Vagina (tissue), 2 donors: ENCODE results near the gene PCBP3. TPM values are rescaled to one million over a fixed set of nuclear protein-coding genes. Genes with fewer than 3 reads are reported as not detected.
A peak's percentile ranks its signal among the peaks of the same experiment; 100 is the strongest.

Experiments used
- DNase-seq, 2 donors: peaks; one replicate each; pipeline ENCODE4 v3.0.0-alpha.2; 2017; ENCODE audit errors: extremely low spot score in 2 of 2
- H3K27ac ChIP-seq: fragments of 200-600 bp; sonication (generic); one replicate; pipeline ENCODE4 v1.5.1; 2019
- H3K27me3 ChIP-seq: fragments of 200-600 bp; sonication (generic); one replicate; pipeline ENCODE4 v1.5.1; 2019
- H3K36me3 ChIP-seq, 2 donors: fragments of 200-600 bp; sonication (generic); one replicate each; pipeline ENCODE4 v1.5.1; 2017 to 2019
- H3K4me1 ChIP-seq: fragments of 200-600 bp; sonication (generic); one replicate; pipeline ENCODE4 v1.5.1; 2019
- H3K4me3 ChIP-seq, 2 donors: fragments of 200-600 bp; sonication (generic); 1 replicate in 1 of 2; 2 replicates in 1 of 2; pipeline ENCODE4 v1.5.1; 2016 to 2019
- H3K9me3 ChIP-seq: fragments of 200-600 bp; sonication (generic); one replicate; pipeline ENCODE4 v1.5.1; 2019
- CTCF ChIP-seq, 3 experiments: fragments of 450-650 bp in 2 of 3; fragments of 200-600 bp in 1 of 3; sonication (generic) in 1 of 3; IDR thresholded peaks; one replicate each; pipeline ENCODE4 v1.5.1; 2017 to 2019; ENCODE audit warnings: antibody characterized with exemption in 3 of 3, mild to moderate bottlenecking in 2 of 3, moderate library complexity in 2 of 3
- POLR2A ChIP-seq, 2 donors: fragments of 450-650 bp; IDR thresholded peaks; one replicate each; pipeline ENCODE4 v1.6.1; 2017; ENCODE audit warnings: antibody characterized with exemption in 2 of 2, mild to moderate bottlenecking in 2 of 2, moderate library complexity in 2 of 2
- POLR2AphosphoS5 ChIP-seq, 2 donors: sonication (generic); formaldehyde crosslinking; IDR thresholded peaks; one replicate each; pipeline ENCODE4 v1.9.0; 2017; ENCODE audit warnings: antibody characterized with exemption in 2 of 2, mild to moderate bottlenecking in 2 of 2, low read depth in 1 of 2; ENCODE audit not compliant: insufficient read depth in 1 of 2
- intact Hi-C: fragments of 100-400 bp; cut with DNase I; formaldehyde crosslinking; loops from one replicate; pipeline ENCODE4 v1.15.1; 2023
- total RNA-seq: library from RNA; depleted of rRNA; stranded (reverse); fragments of >200 nt; gene quantifications from one replicate; pipeline ENCODE4 v1.2.3, GENCODE V29; 2016

Gene PCBP3
- total RNA-seq, 1 donor from 2014 or later: 4.9 TPM

DNA sequence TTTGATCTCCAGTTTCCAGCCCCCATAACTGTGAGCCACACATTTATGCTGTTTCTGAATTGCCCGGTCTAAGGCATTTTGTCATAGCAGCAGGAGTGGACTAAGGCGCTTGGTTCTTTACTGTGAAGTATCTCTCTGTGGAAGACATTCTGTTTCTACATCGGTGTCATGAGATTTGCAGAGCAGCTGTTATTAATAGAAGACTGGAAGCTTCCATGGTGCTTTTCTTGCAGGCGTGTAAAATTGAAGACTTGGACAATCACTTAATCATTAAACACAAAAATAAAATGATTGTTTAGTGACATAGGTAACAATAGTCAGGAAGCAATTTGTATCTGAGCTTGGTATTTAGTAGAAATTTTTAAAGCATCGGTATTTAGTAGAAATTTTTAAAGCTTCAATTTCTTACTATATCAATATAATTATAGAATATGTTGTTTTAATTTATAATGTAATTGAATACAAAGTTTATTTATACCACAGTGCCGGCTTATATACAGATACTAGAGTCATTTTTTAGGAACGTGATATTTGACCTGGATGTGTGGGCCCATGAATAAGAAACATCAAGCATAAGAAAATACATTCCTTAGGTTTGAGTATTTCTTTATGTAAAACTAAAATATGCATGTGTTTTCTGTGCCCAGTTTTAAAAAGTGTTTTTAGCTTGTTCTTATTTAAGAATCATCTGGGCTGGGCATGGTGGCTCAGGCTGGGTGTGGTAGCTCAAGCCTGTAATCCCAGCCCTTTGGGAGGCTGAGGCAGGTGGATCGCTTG, 277.5 kb downstream of the PCBP3 start:
- DNase-seq: no peak
- TF ChIP-seq POLR2AphosphoS5 (IDR thresholded peaks at IDR 0.05; ENCODE audit: insufficient read depth in 1 of 2, low read depth in 1 of 2) (no peak), CTCF (IDR thresholded peaks at IDR 0.05) (no peak), POLR2A (IDR thresholded peaks at IDR 0.05) (no peak)
- no peaks in the 10 kb centered on the region for H3K9me3 ChIP-seq
- no peaks in the 10 kb centered on the region for H3K4me1 ChIP-seq
- no peak overlapping the region for H3K27ac ChIP-seq
- intact Hi-C loops: no loop called here
- H3K27me3 ChIP-seq: no peaks in the 10 kb centered on the region
- H3K4me3 ChIP-seq: no peak overlapping the region
- no peaks in the 10 kb centered on the region for H3K36me3 ChIP-seq

DNA sequence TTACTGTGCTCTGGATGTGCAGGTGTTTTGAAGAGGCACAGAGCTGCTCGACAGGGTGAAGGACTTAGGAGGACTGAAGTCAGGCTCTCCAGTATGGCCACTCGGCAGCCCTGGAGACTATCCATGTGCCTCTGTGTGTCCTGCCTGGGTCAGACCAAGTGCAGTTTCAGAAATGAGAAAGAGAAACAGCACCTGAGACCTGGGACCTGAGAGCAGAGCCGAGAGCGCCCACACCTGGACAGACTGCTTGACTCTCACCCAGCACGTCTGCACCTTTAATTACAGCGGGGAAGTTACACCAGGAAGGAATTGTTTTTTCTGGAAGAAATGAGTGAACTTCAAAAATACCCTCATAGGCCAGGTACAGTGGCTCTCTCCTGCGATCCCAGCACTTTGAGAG, 278.4 kb downstream of the PCBP3 start:
- no peak for DNase-seq
- H3K36me3 ChIP-seq: no peaks in the 10 kb centered on the region
- H3K4me3 ChIP-seq: no peak overlapping the region
- H3K27ac ChIP-seq: no peak overlapping the region
- TF ChIP-seq POLR2A (IDR thresholded peaks at IDR 0.05) (no peak), POLR2AphosphoS5 (IDR thresholded peaks at IDR 0.05; ENCODE audit: insufficient read depth in 1 of 2, low read depth in 1 of 2) (no peak), CTCF (IDR thresholded peaks at IDR 0.05) (no peak)
- no peaks in the 10 kb centered on the region for H3K9me3 ChIP-seq
- H3K27me3 ChIP-seq: no peaks in the 10 kb centered on the region
- intact Hi-C loops: no loop called here
- no peaks in the 10 kb centered on the region for H3K4me1 ChIP-seq

- no peaks in the 10 kb centered on the region for H3K4me1 ChIP-seq
- no peaks in the 10 kb centered on the region for H3K9me3 ChIP-seq
- H3K27ac ChIP-seq: no peak overlapping the region
- no peak for TF ChIP-seq POLR2AphosphoS5 (IDR thresholded peaks at IDR 0.05; ENCODE audit: insufficient read depth in 1 of 2, low read depth in 1 of 2)
- TF ChIP-seq POLR2A (IDR thresholded peaks at IDR 0.05): no peak
- TF ChIP-seq CTCF (IDR thresholded peaks at IDR 0.05): no peak
- no peaks in the 10 kb centered on the region for H3K36me3 ChIP-seq
- no peak overlapping the region for H3K4me3 ChIP-seq
- no peaks in the 10 kb centered on the region for H3K27me3 ChIP-seq
- DNase-seq: no peak
- intact Hi-C loops: no loop called here
These were observed 279.1 kb downstream of the PCBP3 start for GRCh38 chr21:45922648-45923047.

GRCh38 chr21:45923146-45923545, 279.6 kb downstream of the PCBP3 start:
- intact Hi-C loops: no loop called here
- Histone ChIP-seq H3K27me3 (no peaks in the 10 kb centered on the region), H3K27ac (no peak overlapping the region), H3K4me1 (no peaks in the 10 kb centered on the region), H3K4me3 (no peak overlapping the region), H3K9me3 (no peaks in the 10 kb centered on the region), H3K36me3 (no peaks in the 10 kb centered on the region)
- no peak for DNase-seq
- TF ChIP-seq POLR2AphosphoS5 (IDR thresholded peaks at IDR 0.05; ENCODE audit: insufficient read depth in 1 of 2, low read depth in 1 of 2): peak in 1 of 2 donors; percentile 43
- TF ChIP-seq POLR2A (IDR thresholded peaks at IDR 0.05): no peak
- TF ChIP-seq CTCF (IDR thresholded peaks at IDR 0.05): peak; percentile 58 to 82 (median 59)

GRCh38 chr21:45926281-45926680, 282.8 kb downstream of the PCBP3 start:
- no peaks in the 10 kb centered on the region for H3K9me3 ChIP-seq
- H3K4me3 ChIP-seq: no peak overlapping the region
- no peak for DNase-seq
- no peak overlapping the region for H3K27ac ChIP-seq
- H3K4me1 ChIP-seq: no peaks in the 10 kb centered on the region
- TF ChIP-seq POLR2A (IDR thresholded peaks at IDR 0.05) (no peak), POLR2AphosphoS5 (IDR thresholded peaks at IDR 0.05; ENCODE audit: insufficient read depth in 1 of 2, low read depth in 1 of 2) (no peak), CTCF (IDR thresholded peaks at IDR 0.05) (no peak)
- no peaks in the 10 kb centered on the region for H3K36me3 ChIP-seq
- H3K27me3 ChIP-seq: no peaks in the 10 kb centered on the region
- intact Hi-C loops: no loop called here
